ENCODE results near the gene TNFRSF13B. TPM values are rescaled to one million over a fixed set of nuclear protein-coding genes. Genes with fewer than 3 reads are reported as not detected.
"Not testable (repeated sequence)": the region's sequence is repeated elsewhere in the genome, so short reads cannot be mapped to it uniquely, and the experiment has no call there.

Gene TNFRSF13B
- total RNA-seq, 2 experiments from 2014 or later = 7.5 to 19.3 TPM

DNA sequence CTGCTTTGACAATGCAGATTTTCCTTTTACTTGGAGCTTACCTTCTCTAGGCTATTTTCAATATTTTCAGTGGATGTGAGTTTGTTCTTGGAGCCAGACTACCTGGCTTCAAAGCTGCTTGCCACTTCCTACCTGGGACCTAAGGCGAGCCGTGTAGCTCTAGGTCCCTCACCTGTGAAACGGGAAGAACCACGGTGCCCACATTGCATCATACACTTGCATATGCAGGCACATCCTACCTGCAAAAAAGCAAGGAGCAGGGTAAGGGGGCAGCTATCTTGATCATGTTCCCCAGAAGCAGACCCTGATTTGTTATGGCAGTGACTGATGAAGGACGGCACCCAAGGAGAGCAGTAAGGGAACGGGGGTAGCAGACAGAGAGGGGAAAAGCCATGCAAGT is 43.3 kb upstream of the TNFRSF13B start:
- POLR2A ChIA-PET = interaction anchor here (0.6 kb wide), 2 partner anchors 63 to 581 kb away, joined by 3 to 4 read pairs; no protein-coding TSS in a partner anchor
- Histone ChIP-seq H3K9me3 (ENCODE audit: low read length) (no peaks in the 10 kb centered on the region), H3K79me2 (ENCODE audit: insufficient read depth, low read depth, low read length) (no peaks in the 10 kb centered on the region), H3K27ac (ENCODE audit: low read depth, low read length, poor library complexity, severe bottlenecking) (no peak overlapping the region), H3K4me1 (ENCODE audit: insufficient read depth, low read length, poor library complexity, severe bottlenecking) (no peaks in the 10 kb centered on the region), H3K36me3 (ENCODE audit: insufficient read depth, low read length) (no peaks in the 10 kb centered on the region), H3K4me2 (ENCODE audit: low read length) (no peak overlapping the region), H4K20me1 (ENCODE audit: insufficient read depth, low read length) (no peaks in the 10 kb centered on the region), H2AFZ (ENCODE audit: low read length) (no peak overlapping the region), H3K4me3 (ENCODE audit: low read depth, low read length, poor library complexity, severe bottlenecking) (no peak overlapping the region), H3K9me2 (ENCODE audit: insufficient read depth, low read length) (no peaks in the 10 kb centered on the region)
- CTCF ChIA-PET (ENCODE audit: unreplicated experiment) = interaction anchor here (0.6 kb wide), 1 partner anchor 26 kb away, joined by 3 read pairs; no protein-coding TSS in a partner anchor
- intact Hi-C loops (cut with micrococcal nuclease; ENCODE audit: unreplicated experiment) = no loop called here
- no peak for DNase-seq (ENCODE audit: low spot score)
- TF ChIP-seq, protein P1, sequence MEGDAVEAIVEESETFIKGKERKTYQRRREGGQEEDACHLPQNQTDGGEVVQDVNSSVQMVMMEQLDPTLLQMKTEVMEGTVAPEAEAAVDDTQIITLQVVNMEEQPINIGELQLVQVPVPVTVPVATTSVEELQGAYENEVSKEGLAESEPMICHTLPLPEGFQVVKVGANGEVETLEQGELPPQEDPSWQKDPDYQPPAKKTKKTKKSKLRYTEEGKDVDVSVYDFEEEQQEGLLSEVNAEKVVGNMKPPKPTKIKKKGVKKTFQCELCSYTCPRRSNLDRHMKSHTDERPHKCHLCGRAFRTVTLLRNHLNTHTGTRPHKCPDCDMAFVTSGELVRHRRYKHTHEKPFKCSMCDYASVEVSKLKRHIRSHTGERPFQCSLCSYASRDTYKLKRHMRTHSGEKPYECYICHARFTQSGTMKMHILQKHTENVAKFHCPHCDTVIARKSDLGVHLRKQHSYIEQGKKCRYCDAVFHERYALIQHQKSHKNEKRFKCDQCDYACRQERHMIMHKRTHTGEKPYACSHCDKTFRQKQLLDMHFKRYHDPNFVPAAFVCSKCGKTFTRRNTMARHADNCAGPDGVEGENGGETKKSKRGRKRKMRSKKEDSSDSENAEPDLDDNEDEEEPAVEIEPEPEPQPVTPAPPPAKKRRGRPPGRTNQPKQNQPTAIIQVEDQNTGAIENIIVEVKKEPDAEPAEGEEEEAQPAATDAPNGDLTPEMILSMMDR (conservative IDR thresholded peaks at IDR 0.05; ENCODE audit: low read length) = no peak
- no peak for TF ChIP-seq EZH2phosphoT487 (IDR thresholded peaks at IDR 0.05; ENCODE audit: borderline replicate concordance, low read depth, low read length)
- BruUV-seq (replicated peaks) = no TSS peak

GRCh38 chr17:17014748-17015124 is 42.8 kb upstream of the TNFRSF13B start:
- H3K79me2 ChIP-seq (ENCODE audit: insufficient read depth, low read depth, low read length); H3K27ac ChIP-seq (ENCODE audit: low read depth, low read length, poor library complexity, severe bottlenecking); intact Hi-C loops (cut with micrococcal nuclease; ENCODE audit: unreplicated experiment); H3K4me1 ChIP-seq (ENCODE audit: insufficient read depth, low read length, poor library complexity, severe bottlenecking); DNase-seq (ENCODE audit: low spot score); H3K4me2 ChIP-seq (ENCODE audit: low read length); BruUV-seq (replicated peaks); H3K4me3 ChIP-seq (ENCODE audit: low read depth, low read length, poor library complexity, severe bottlenecking); H3K36me3 ChIP-seq (ENCODE audit: insufficient read depth, low read length); H2AFZ ChIP-seq (ENCODE audit: low read length); H4K20me1 ChIP-seq (ENCODE audit: insufficient read depth, low read length); H3K9me3 ChIP-seq (ENCODE audit: low read length); H3K9me2 ChIP-seq (ENCODE audit: insufficient read depth, low read length): not testable (repeated sequence)
- ChIA-PET POLR2A (interaction anchor here (0.6 kb wide), 2 partner anchors 63 to 581 kb away, joined by 3 to 4 read pairs; no protein-coding TSS in a partner anchor), CTCF (ENCODE audit: unreplicated experiment) (interaction anchor here (0.6 kb wide), 1 partner anchor 26 kb away, joined by 3 read pairs; no protein-coding TSS in a partner anchor)

GRCh38 chr17:17013828-17014747 is 42.2 kb upstream of the TNFRSF13B start:
- H3K36me3 ChIP-seq (ENCODE audit: insufficient read depth, low read length); H3K79me2 ChIP-seq (ENCODE audit: insufficient read depth, low read depth, low read length); CTCF ChIA-PET (ENCODE audit: unreplicated experiment); POLR2A ChIA-PET; H4K20me1 ChIP-seq (ENCODE audit: insufficient read depth, low read length); H3K4me3 ChIP-seq (ENCODE audit: low read depth, low read length, poor library complexity, severe bottlenecking); H2AFZ ChIP-seq (ENCODE audit: low read length); H3K9me3 ChIP-seq (ENCODE audit: low read length); H3K4me2 ChIP-seq (ENCODE audit: low read length); H3K4me1 ChIP-seq (ENCODE audit: insufficient read depth, low read length, poor library complexity, severe bottlenecking); H3K9me2 ChIP-seq (ENCODE audit: insufficient read depth, low read length); BruUV-seq (replicated peaks); DNase-seq (ENCODE audit: low spot score); intact Hi-C loops (cut with micrococcal nuclease; ENCODE audit: unreplicated experiment); H3K27ac ChIP-seq (ENCODE audit: low read depth, low read length, poor library complexity, severe bottlenecking): not testable (repeated sequence)

DNA sequence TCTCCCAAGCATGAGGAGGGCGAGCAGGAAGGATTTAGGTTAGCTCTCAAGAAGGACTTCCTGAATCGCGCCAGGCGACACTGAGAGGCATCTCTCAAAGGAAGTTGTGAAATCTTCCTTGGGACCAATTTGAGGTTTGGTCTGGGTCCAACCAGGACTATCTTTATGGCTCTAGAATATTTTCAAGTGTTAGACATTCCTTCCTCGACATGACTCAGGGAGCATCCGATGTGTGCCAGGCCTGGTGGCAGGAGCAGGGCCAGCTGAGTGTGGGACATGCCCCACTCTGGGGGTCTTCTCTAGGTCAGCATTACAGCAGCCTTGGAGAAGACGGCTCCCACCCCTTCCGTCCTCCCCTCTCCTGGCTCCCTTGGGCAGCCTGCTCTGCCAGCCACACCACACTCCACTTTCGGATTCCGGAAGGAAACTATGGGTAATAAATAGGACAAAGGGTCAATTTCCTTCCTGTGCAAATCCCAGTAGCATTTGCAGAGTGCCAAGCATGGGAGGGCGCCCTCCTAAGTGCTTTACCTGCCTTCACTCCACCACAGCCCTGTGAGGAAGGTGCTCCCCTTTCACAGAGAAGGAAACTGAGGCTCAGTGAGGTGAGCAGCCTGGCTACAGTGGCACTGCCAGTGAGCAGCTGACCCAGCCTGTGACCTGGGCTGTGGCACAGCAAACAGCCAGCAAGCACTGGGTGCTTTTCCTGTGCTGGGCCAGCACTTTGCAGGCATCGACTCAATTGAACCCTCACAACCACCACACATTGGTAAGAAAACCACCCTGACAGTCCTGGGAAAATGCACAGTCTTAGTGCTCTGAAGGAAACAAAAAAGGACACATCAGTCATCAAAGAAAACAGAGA is 39.4 kb upstream of the TNFRSF13B start:
- H3K36me3 ChIP-seq (ENCODE audit: insufficient read depth, low read length); BruUV-seq (replicated peaks); H3K9me3 ChIP-seq (ENCODE audit: low read length); H4K20me1 ChIP-seq (ENCODE audit: insufficient read depth, low read length); H3K27ac ChIP-seq (ENCODE audit: low read depth, low read length, poor library complexity, severe bottlenecking); CTCF ChIA-PET (ENCODE audit: unreplicated experiment); H3K9me2 ChIP-seq (ENCODE audit: insufficient read depth, low read length); DNase-seq (ENCODE audit: low spot score); H3K4me2 ChIP-seq (ENCODE audit: low read length); H3K4me1 ChIP-seq (ENCODE audit: insufficient read depth, low read length, poor library complexity, severe bottlenecking); H2AFZ ChIP-seq (ENCODE audit: low read length); H3K4me3 ChIP-seq (ENCODE audit: low read depth, low read length, poor library complexity, severe bottlenecking); intact Hi-C loops (cut with micrococcal nuclease; ENCODE audit: unreplicated experiment); POLR2A ChIA-PET; H3K79me2 ChIP-seq (ENCODE audit: insufficient read depth, low read depth, low read length): not testable (repeated sequence)

DNA sequence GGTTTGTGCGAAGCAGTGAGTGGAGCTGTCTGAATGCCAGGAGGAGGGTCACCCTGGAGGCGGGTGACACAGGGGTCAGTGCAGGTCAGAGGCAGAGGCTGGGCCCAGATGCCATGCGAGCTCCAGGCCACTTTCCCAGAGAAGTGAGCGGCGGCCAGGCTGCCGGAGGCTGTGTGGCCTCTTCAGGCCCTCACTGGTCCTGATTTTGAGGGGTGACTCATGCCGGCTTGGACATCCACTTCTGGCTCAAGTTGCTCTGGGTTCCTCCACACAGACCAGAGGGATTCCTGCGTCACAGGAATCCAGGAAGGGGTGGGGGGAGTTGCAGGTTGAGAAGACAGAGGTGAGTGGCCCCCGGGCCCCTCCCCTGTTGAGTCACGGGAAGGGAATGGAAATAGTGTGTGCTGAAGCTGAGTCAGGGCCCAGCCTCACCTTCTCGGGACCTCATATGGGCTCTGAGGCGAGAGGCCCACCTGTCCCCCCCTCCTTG is 38.7 kb upstream of the TNFRSF13B start:
- DNase-seq (ENCODE audit: low spot score); H3K36me3 ChIP-seq (ENCODE audit: insufficient read depth, low read length); H3K9me2 ChIP-seq (ENCODE audit: insufficient read depth, low read length); CTCF ChIA-PET (ENCODE audit: unreplicated experiment); H3K79me2 ChIP-seq (ENCODE audit: insufficient read depth, low read depth, low read length); intact Hi-C loops (cut with micrococcal nuclease; ENCODE audit: unreplicated experiment); H4K20me1 ChIP-seq (ENCODE audit: insufficient read depth, low read length); BruUV-seq (replicated peaks); H3K4me2 ChIP-seq (ENCODE audit: low read length); H3K9me3 ChIP-seq (ENCODE audit: low read length); H2AFZ ChIP-seq (ENCODE audit: low read length); POLR2A ChIA-PET; H3K4me1 ChIP-seq (ENCODE audit: insufficient read depth, low read length, poor library complexity, severe bottlenecking); H3K4me3 ChIP-seq (ENCODE audit: low read depth, low read length, poor library complexity, severe bottlenecking); H3K27ac ChIP-seq (ENCODE audit: low read depth, low read length, poor library complexity, severe bottlenecking): not testable (repeated sequence)

Data from OCI-LY7 (cell line).